Loucy (cell line): ENCODE data around the gene KIF22.

Experiments used
- H2AFZ ChIP-seq: fragments of 200-600 bp; sonication (generic); 2 replicates; pipeline ENCODE4 v1.6.0; 2016; ENCODE audit warnings: antibody characterized with exemption, mild to moderate bottlenecking, low read length, moderate library complexity
- H3F3A ChIP-seq: fragments of 200-600 bp; 2 replicates; pipeline ENCODE4 v1.6.0; 2016; ENCODE audit warnings: antibody characterized with exemption, low read depth, mild to moderate bottlenecking
- H3K27me3 ChIP-seq: fragments of 200-600 bp; sonication (generic); 2 replicates; pipeline ENCODE4 v1.6.1; 2014; ENCODE audit warnings: low read length, mild to moderate bottlenecking; ENCODE audit not compliant: insufficient read depth, poor library complexity, severe bottlenecking
- H3K36me3 ChIP-seq: fragments of 200-600 bp; sonication (generic); 2 replicates; pipeline ENCODE4 v1.6.1; 2016; ENCODE audit warnings: low read length; ENCODE audit not compliant: insufficient read depth
- H3K4me1 ChIP-seq: fragments of 200-600 bp; sonication (generic); 2 replicates; pipeline ENCODE4 v1.5.1; 2014; ENCODE audit warnings: low read length, mild to moderate bottlenecking; ENCODE audit not compliant: insufficient read depth, poor library complexity, severe bottlenecking
- H3K4me2 ChIP-seq: fragments of 200-600 bp; sonication (generic); 2 replicates; pipeline ENCODE4 v1.6.0; 2014; ENCODE audit warnings: antibody characterized with exemption, low read length, low read depth, mild to moderate bottlenecking; ENCODE audit not compliant: poor library complexity, severe bottlenecking
- H3K4me3 ChIP-seq: fragments of 200-600 bp; sonication (generic); 2 replicates; pipeline ENCODE4 v1.5.1; 2014; ENCODE audit warnings: low read length, mild to moderate bottlenecking, mixed read lengths; ENCODE audit not compliant: poor library complexity, severe bottlenecking
- H3K79me2 ChIP-seq: fragments of 200-600 bp; sonication (generic); 2 replicates; pipeline ENCODE4 v1.6.1; 2014; ENCODE audit warnings: low read length; ENCODE audit not compliant: insufficient read depth
- H3K9ac ChIP-seq: fragments of 200-600 bp; sonication (generic); 2 replicates; pipeline ENCODE4 v1.6.0; 2014; ENCODE audit warnings: mild to moderate bottlenecking, low read depth, low read length, moderate library complexity; ENCODE audit not compliant: poor library complexity, severe bottlenecking
- H3K9me2 ChIP-seq: fragments of 200-600 bp; sonication (generic); replicated peaks from 2 replicates; pipeline ENCODE4 v1.6.1; 2016; ENCODE audit warnings: low read depth, low read length, mixed read lengths
- H3K9me3 ChIP-seq: fragments of 200-600 bp; sonication (generic); 2 replicates; pipeline ENCODE4 v1.6.1; 2014; ENCODE audit warnings: mild to moderate bottlenecking, antibody characterized with exemption, low read length, low read depth; ENCODE audit not compliant: insufficient read depth
- H4K20me1 ChIP-seq: fragments of 200-600 bp; sonication (generic); 2 replicates; pipeline ENCODE4 v1.6.0; 2014; ENCODE audit warnings: antibody characterized with exemption, low read length, mild to moderate bottlenecking; ENCODE audit not compliant: insufficient read depth, poor library complexity, severe bottlenecking
- CTCF ChIP-seq: fragments of 200-600 bp; sonication (generic); conservative IDR thresholded peaks from 2 replicates; pipeline ENCODE4 v1.5.1; 2014; ENCODE audit warnings: mild to moderate bottlenecking, antibody characterized with exemption, low read length
- EZH2phosphoT487 ChIP-seq: fragments of 200-600 bp; IDR thresholded peaks from 2 replicates; pipeline ENCODE4 v1.6.1; 2018; ENCODE audit warnings: antibody characterized with exemption, mild to moderate bottlenecking, moderate library complexity, borderline replicate concordance

The KIF22 gene

DNA sequence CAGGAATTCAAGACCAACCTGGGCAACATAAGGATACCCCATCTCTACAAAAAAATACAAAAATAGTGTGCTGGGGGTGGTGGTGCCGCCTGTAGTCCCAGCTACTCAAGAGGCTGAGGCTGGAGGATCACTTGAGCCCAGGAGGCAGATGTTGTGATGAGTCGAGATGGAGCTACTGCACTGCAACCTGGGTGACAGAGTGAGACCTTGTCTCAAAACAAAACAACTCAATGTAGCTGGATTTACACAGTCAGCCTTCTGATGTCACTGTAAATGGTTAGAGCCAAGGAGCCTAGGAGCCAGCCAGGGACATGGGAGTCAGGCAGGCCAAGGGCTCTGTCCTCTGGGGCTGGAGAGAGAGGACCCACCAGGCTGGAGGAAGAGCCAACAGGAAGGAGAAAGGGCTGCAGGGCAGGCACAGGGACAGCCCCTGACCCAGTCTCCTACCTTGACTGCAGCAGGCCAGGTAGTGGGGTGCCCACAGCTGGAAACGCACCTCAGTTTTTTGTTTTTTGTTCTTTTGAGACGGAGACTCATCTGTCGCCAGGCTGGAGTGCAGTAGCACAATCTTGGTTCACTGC lies 64.1 kb downstream of the KIF22 start:
- Histone ChIP-seq H3K9me2 (no peaks in the 10 kb centered on the region), H3K79me2 (no peaks in the 10 kb centered on the region), H3K9me3 (no peaks in the 10 kb centered on the region), H3F3A (no peaks in the 10 kb centered on the region), H4K20me1 (no peaks in the 10 kb centered on the region), H3K4me3 (no peak overlapping the region), H2AFZ (no peak overlapping the region), H3K36me3 (no peaks in the 10 kb centered on the region; the same call in 1 of the 2 replicates), H3K27me3 (no peaks in the 10 kb centered on the region), H3K4me1 (no peaks in the 10 kb centered on the region), H3K9ac (no peak overlapping the region), H3K4me2 (no peak overlapping the region)
- no peak for TF ChIP-seq EZH2phosphoT487
- no peak for TF ChIP-seq CTCF
